ENCODE data around the gene COL5A2.

COL5A2 gene

GRCh38 chr2:189165656-189166380 lies 13.7 kb downstream of the COL5A2 start:
- H3K27ac ChIP-seq: no peak overlapping the region
- TF ChIP-seq ZFX (IDR thresholded peaks at IDR 0.05) (no peak), CTCF (conservative IDR thresholded peaks at IDR 0.05) (no peak)

- H3K27ac ChIP-seq: no peak overlapping the region
- TF ChIP-seq CTCF (conservative IDR thresholded peaks at IDR 0.05) (no peak), ZFX (IDR thresholded peaks at IDR 0.05) (no peak)
Measured at GRCh38 chr2:189164746-189165145, 14.8 kb downstream of the COL5A2 start.

GRCh38 chr2:189163889-189164288 lies 15.7 kb downstream of the COL5A2 start:
- H3K27ac ChIP-seq: no peak overlapping the region
- no peak for TF ChIP-seq ZFX (IDR thresholded peaks at IDR 0.05)
- no peak for TF ChIP-seq CTCF (conservative IDR thresholded peaks at IDR 0.05)

GRCh38 chr2:189162566-189162965 lies 17.0 kb downstream of the COL5A2 start:
- no peak overlapping the region for H3K27ac ChIP-seq
- TF ChIP-seq CTCF (conservative IDR thresholded peaks at IDR 0.05) (no peak), ZFX (IDR thresholded peaks at IDR 0.05) (no peak)

- no peak for TF ChIP-seq CTCF (conservative IDR thresholded peaks at IDR 0.05)
- no peak for TF ChIP-seq ZFX (IDR thresholded peaks at IDR 0.05)
- no peak overlapping the region for H3K27ac ChIP-seq
Measured at GRCh38 chr2:189161894-189162293, 17.7 kb downstream of the COL5A2 start.

GRCh38 chr2:189159717-189160116 lies 19.8 kb downstream of the COL5A2 start:
- TF ChIP-seq CTCF (conservative IDR thresholded peaks at IDR 0.05) (no peak), ZFX (IDR thresholded peaks at IDR 0.05) (no peak)
- no peak overlapping the region for H3K27ac ChIP-seq

- no peak overlapping the region for H3K27ac ChIP-seq
- TF ChIP-seq CTCF (conservative IDR thresholded peaks at IDR 0.05) (no peak), ZFX (IDR thresholded peaks at IDR 0.05) (no peak)
Measured at GRCh38 chr2:189159273-189159672, 20.3 kb downstream of the COL5A2 start.
